Retinal pigment epithelial cell (primary cell): ENCODE measurements around the gene MRPS7.
A peak's percentile ranks its signal among the peaks of the same experiment; 100 is the strongest.
"Not testable (repeated sequence)": the region's sequence is repeated elsewhere in the genome, so short reads cannot be mapped to it uniquely, and the experiment has no call there.

Experiments used
- DNase-seq: peaks from one replicate; pipeline ENCODE4 v3.0.0-alpha.2; 2010; ENCODE audit warnings: low read depth
- H3K4me3 ChIP-seq: 2 replicates; pipeline ENCODE4 v1.5.1; 2011; ENCODE audit warnings: mild to moderate bottlenecking, low read length, control low read depth, moderate library complexity
- CTCF ChIP-seq: conservative IDR thresholded peaks from 2 replicates; pipeline ENCODE4 v1.5.1; 2011; ENCODE audit warnings: low read depth, low read length, control low read depth, inconsistent platforms

The MRPS7 gene

DNA sequence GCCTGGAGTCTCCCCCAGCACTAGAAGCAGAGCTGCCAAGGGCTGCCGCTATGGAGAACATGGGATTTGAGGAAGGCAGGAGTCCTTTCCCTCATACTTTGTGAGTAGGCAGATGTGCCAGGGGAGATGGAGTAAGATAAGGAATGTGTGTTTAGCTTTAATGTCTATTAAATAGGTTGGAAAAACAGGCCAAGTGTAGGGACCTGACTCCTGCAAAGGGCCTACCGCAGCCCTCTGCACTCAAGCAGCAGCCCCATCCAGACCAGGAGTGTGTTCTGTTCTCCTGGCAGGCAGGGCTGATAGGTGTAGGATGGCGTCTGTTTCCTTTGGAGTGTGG is 11.1 kb downstream of the MRPS7 start:
- no peak for DNase-seq
- no peak overlapping the region for H3K4me3 ChIP-seq
- no peak for TF ChIP-seq CTCF

- no peak for TF ChIP-seq CTCF
- no peak overlapping the region for H3K4me3 ChIP-seq
- DNase-seq: no peak
Measured at GRCh38 chr17:75273977-75274708, 12.5 kb downstream of the MRPS7 start.

- TF ChIP-seq CTCF: no peak
- DNase-seq: no peak
- no peak overlapping the region for H3K4me3 ChIP-seq
Measured at GRCh38 chr17:75277664-75278071, 16.0 kb downstream of the MRPS7 start.

- DNase-seq, H3K4me3 ChIP-seq: not testable (repeated sequence)
Measured at GRCh38 chr17:75280189-75280588, 18.5 kb downstream of the MRPS7 start.

- DNase-seq: no peak
- no peak for TF ChIP-seq CTCF
- no peak overlapping the region for H3K4me3 ChIP-seq
Measured at GRCh38 chr17:75285123-75285522, 23.4 kb downstream of the MRPS7 start.

GRCh38 chr17:75287221-75287620 is 25.5 kb downstream of the MRPS7 start:
- TF ChIP-seq CTCF: no peak
- no peak for DNase-seq
- H3K4me3 ChIP-seq: no peak overlapping the region

DNA sequence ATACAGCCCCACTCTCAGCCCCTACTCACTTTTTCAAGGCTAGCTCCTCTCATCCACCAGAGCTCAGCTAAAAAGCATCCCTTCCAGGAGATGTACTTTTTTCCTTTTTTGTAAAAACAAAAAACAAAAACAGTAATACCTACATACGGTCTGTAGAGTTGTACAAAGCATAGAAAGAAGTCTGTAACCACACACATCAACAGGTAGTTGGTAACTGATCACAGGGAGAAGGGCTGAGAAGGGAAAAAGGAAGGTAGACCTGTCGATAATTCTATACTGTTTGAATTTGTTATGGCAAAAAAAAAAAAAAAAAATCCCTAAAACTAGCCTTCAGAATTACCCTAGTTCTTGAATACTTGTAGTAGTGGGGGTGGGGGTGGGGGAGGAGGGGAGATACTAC is 26.7 kb downstream of the MRPS7 start:
- DNase-seq: no peak
- H3K4me3 ChIP-seq: peak overlapping the region; percentile 90
- TF ChIP-seq CTCF: no peak

DNA sequence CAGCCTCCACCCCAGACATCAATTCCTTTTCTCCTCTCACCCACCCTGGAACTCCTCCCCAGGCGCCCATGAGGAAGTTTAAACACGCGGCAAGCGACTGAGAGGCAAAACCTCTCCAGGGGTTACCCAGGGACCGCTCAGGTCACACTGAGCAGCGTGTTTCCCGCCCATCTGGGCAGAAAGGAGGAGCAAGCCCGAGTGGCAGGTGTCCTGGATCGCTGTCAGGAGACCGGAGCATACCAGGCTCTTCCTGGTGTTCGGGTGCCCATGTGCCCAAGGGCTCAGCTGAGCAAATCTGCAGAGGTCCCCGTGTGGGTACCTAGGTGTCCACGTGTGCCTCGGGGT is 27.1 kb downstream of the MRPS7 start:
- no peak for DNase-seq
- no peak for TF ChIP-seq CTCF
- H3K4me3 ChIP-seq: peak overlapping the region; percentile 90
